GM19099 (cell line): ENCODE measurements around the gene SMIM1.

ENCODE experiments used
- POLR2A ChIP-seq: IDR thresholded peaks from 3 replicates; pipeline ENCODE4 v1.6.1; 2011; ENCODE audit warnings: low read depth; ENCODE audit not compliant: insufficient read length; ENCODE audit errors: extremely low read depth

The SMIM1 gene

DNA sequence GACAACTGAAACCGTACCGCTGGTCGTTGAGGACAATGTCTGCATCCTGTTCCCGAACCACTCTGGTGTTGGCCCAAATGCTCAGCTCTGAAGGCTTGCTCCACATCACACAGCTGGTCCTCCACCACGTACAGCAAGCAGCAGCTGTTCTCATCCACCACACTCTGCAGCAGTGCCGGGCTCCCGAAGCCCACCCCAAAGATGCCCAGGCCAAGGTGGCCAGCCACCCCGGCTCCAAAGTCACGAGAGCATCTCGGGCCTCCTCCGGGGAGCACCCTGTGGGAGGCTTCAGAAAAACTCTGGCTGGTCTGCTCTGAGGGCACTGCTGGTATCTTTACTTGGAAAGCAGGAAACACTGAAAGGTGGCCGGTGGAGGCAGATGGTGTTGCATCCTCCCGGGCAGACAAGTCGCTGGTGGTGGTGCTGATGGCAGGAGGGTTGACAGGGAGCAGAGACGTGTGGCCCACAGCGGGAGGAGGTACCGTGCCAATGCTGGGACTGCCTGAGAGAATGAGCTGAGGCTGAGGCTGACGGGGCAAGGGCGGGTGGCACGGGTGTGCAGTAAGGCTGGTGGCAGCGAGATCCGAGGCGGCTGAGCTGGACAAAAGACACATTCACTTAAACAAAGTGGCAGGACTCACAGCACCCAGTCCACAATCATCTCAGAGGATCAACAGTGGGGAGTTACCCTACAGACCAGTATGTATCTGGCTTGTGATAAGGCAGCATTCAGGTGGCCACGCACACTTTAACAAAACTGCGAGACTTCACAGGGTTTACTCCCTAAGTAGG is 26.8 kb upstream of the SMIM1 start:
- TF ChIP-seq POLR2A = no peak

DNA sequence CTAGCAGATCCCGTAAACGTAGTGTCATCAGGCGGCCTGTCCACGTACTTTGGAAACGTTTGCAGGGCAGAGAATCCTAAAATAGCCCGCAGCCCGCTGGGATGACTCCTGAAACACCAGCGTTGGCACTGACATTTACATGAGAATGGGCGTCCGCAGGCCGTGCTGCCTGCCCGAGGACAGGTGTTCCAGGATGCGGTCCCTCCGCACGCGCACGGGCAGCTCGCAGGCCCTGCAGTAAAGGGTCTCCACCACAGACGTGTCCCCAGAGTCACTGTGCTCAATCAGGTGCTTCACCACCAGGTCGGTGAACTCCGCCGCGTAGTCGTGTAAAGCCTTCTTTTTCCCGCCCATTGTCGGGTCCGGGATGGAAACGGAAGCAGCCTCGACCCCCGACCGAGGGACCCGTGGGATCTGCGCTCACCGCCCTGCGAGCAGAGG is 26.1 kb upstream of the SMIM1 start:
- no peak for TF ChIP-seq POLR2A

DNA sequence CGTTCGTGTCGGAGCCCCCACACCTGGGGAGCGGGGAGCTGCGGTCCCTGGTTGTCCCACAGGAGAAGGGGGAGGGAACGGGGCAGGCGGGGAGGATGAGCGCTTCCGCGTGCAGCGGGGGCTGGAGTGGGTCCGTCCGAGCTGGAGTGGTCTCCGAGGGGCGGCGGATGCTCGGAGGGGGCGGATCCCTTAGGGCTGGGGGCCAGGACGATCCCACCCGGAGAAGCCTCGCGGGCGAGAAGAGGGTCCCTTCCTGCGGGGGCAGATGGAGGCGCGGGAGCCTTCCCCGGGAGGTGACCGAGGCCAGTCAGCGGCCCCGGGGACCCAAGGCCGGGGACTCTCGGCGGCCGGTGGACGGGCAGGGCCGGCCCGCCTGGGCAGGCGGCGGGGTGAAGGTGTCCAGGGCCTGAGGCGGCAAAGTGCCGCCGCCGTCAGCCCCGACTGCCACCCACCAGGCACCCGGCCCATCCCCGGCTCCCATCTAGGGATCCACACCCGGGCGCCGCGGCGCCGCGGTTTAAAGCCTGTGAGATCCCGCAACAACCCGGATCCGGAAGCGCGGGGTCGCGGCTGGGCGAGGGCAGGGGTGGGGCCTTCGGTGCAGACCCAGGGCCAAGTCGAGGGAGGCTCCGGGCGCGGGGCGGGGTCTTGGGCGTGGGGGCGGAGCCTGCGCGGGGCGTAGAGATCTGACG is 25.6 kb upstream of the SMIM1 start:
- TF ChIP-seq POLR2A = peak; percentile 70

DNA sequence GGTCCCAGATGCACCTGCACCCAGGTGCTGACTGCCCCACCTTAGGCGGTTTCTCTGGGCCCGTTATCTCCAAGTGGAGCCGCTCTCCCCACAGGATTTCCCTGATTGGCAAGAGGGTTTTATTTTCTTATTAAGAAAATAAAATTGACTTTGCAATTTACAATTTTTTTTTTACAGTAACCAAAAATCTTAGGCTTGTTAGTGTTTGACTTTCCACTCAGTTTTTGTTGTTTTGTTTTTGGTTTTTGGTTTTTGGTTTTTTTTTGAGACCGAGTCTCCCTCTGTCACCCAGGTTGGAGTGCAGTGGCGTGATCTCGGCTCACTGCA is 25.1 kb upstream of the SMIM1 start:
- no peak for TF ChIP-seq POLR2A

DNA sequence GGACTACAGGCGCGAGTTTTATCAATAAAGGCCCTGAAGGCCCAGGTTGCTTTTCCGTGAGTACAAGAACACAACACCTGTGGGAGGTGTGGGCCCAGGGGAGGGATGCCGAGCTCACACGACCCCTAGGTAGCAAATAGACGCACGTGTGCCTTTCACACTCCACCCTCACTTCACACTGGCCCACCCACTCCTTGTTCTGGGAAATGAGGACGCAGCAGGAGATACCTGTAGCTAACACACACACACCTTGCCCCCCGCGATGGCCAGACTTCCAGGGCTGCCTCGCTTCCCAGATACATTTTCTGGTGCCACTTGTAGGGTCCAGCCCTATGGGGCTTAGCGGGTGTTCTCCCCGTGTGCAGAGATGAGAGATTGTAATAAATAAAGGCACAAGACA is 24.6 kb upstream of the SMIM1 start:
- TF ChIP-seq POLR2A = no peak

DNA sequence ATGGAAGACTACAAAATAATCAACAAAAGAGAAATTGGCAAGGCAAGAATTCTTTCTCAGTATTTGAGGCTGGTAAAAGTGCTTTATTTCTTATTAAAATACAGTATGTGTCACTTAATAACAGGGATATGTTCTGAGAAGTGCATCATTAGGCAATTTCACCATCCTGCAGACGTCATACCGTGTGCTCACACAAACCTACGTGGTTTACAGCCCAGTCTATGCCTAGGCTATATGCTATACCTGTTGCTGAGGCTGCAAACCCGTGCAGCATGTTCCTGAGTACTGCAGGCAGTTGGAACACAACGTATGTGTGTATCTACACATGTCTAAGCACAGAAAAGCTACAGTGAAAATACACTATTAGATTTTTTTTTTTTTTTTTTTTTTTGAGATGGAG is 23.0 kb upstream of the SMIM1 start:
- TF ChIP-seq POLR2A = no peak

DNA sequence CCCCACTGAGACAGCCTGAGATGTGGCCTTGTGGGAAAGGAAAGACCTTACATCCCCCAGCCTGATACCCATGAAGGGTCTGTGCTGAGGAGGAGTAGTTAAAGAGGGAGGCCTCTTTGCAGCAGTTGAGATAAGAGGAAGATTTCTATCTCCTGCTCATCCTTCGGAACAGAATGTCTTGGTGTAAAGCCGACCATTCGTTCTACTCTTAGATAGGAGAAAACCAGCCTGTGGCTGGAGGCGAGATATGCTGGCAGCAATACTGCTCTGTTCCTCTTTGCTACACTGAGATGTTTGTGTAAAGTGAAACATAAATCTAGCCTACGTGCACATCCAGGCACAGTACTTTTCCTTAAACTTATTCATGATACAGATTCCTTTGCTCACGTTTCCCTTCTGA is 21.8 kb upstream of the SMIM1 start:
- TF ChIP-seq POLR2A = no peak

DNA sequence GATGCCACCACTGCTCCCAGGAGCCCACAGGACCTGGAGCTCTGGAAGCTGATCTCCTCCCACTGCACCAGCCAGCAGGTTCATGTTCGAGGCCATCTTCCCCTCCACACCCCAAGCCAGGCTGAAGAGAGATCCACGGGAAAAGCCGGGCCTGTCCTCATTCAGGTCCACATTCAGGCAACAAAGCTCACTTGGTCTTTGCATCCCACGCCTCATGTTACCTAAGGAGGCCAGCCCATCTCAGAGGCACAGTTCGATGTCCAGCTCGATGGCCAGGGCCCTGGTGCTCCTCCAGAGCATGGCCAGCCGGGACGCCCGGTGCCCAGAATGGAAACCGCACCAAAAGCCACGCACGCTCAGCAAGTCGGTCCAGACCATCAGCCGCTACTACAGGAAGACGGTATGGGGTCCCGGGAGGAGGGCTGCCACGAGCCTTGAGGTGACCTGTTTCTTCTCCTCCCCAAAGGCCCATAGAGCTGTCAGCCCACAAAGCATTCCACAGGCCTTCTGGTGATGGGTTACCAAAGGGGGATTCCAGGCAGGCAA is 20.1 kb upstream of the SMIM1 start, which contains the start of gene CCDC27:
Gene CCDC27 (plus strand): TSS at position 51 of the 546 bp plus-strand sequence. CDS start 32 bp downstream, at position 83.
- TF ChIP-seq POLR2A = no peak

DNA sequence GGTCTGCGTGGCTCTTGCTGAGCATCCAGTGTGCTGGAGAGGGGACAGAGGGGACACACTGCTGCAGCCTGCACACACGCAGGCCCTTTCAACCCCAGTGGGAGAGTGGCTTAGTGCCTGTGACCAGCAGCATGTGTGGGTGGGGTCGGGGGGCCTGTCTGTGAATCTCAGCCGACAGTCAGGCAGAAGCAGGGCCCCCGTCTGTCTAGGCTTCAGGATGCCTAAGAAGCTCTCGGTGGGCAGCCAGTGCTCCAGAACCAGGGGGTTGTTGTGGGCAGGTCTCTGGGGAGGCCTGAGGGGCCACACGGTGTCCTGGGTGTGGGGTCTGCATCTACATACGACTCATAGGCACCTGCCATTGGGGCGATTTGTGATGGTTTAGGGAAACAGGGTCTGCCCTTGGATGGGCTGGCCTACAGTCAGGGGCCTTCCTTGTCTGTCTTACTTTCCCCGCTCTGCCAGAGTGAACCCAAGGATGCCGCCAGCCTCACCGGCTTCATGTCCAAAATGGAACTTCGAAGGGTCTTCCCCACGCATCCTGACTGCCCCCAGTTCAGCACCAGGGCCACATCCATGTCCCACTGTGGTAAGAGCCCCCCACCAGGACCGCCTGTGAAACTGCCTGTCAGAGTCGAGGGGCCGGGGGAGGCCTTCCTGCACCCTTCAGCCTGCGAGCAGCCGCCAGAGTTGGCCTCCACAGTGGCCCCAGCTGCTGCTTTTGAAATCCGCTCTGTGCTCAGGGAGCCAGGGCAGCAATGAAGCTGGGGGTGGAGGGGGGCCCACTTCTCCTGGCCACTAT is 18.7 kb upstream of the SMIM1 start:
- no peak for TF ChIP-seq POLR2A

DNA sequence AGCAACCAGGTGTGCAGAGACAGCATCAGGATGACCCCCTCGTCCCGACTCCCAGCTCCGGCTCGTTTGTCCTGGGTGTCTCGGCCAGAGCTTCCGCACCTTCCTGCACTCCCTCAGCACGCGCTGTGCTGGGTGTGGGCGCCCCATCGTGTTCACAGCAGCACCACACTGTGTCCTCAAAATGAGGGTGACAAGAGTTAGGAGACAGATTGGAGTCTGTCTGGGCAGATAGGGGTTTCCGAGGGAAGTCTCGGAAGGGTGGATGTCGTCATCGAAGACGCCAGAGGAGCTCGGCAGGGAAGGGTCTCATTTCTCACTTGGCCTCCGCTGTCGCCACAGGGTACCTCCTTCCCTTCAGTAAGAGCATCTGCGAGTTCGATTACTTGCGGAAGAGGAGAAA is 16.2 kb upstream of the SMIM1 start:
- TF ChIP-seq POLR2A = no peak

DNA sequence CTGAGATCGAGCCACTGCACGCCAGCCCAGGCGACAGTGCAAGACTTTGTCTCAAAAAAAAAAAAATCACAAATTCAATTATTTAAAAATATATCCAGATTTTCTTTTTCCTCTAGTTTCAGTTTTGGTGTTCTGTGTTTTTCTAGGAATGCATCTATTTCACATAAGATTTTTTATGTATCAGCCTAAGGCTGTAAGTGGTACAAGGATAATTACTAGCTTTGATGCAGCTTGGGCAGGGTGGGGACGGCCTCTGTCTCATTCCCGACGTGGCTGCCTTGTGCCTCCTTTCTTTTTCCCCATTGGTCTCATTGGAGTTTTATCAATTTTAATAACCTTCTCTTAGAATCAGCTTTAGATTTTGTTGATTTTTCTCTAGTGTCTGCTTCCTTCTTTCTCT is 13.4 kb upstream of the SMIM1 start:
- TF ChIP-seq POLR2A = no peak

DNA sequence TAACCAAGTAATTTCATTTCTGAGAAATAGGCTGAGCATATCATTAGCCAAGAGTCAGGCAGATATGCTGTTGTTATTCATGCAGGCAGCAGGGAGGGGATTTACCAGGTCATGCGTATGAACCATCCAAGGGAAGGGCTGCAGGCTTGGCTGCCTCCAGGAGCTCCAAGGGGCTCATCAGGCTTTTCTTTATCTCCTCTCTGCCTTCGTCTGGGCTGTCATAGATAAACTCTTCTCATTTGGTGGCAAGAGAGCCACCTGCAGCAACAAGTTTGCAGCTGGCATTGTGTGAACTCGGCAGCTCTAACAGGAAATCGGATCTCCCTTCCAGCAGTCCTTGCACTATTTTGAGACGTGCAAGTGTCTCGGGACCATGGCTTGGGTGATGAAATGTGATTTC is 12.8 kb upstream of the SMIM1 start:
- TF ChIP-seq POLR2A = no peak

DNA sequence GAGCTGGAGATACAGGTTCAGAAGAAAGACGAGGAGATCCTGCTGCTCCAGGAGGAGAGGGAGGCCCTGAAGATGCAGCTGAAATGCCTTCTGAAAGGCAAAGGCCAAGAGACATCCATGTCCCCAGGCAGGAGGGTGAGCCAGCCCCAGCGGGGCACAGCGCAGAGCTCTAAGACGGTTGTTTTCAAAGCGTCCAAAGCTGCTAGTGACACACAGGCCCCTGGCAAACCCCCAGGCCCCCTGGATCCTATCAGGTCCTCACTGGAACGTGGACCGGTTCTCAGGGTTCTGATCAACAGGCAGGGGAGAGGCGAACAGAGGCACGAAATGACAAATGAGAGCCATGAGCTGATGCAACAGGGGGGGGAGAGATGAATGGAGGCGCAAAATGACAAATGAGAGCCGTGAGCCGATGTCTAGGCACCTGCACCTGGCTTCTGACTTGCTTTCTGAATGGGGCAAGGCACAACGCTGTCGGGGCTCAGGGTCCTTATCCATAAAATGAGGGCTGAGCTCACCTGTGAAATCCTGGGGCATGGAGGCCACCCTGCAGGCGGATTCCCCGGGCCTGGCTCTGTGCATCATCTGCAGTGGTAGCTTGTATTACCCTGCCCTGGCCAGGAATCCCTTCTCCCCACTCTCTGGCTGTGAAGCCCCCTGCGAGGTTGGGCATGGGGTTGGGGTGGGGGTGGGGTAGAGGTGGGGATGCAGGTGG is 11.1 kb upstream of the SMIM1 start:
- TF ChIP-seq POLR2A = no peak

DNA sequence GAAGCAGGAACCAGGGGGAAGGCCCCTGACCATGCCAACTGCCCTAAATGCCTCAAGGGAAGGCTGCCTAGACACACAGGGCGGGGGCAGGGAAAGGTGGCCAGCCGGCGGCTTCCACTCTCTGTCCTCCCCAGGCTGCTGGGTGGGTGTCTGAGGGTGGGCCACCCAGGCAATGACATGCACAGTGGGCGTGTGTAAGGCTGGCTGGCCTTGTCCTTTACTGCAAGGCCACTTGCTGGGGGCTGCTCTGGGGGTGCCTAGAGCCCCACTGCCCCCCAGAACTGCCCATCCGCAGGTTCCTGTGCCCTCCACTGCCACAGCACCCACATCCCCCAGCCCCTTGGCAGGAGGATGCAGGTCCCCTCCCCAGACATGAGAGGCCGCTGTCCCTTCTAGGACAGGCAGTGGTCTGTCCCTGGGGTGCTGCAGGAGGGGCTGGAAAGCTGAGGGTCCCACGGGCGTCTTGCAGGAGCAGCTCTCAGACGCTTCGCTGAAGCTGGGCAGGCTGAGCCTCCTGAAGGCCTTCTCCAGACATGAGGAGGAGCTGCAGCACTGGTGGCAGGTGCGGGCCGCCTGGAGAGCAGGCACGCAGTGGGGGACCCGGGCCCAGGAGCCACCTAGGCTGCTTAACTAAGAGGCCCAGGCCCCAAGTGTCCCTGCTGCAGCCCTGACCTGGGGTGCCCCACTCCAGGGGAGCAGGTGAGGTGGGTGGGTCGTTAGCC is 10.2 kb upstream of the SMIM1 start:
- no peak for TF ChIP-seq POLR2A

DNA sequence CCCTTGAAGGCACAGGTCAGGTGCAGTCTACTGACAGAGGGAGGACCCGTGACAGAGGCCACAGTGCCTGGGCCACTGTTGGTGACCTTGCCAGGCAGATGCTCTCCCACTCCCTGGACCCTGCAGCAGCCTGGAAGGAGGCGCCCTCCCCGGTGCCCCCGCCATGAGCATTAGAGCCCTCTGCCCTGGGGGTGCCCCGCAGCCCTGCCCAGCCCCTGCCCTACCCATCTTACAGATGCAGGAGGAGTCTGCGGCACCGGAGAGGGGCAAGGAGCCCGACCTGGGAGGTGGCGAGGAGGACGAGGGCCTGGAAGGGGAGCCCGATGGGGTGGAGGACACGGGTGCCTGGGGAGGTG is 9.7 kb upstream of the SMIM1 start:
- no peak for TF ChIP-seq POLR2A
